Measurements from ENCODE around the gene GPX6.

DNA sequence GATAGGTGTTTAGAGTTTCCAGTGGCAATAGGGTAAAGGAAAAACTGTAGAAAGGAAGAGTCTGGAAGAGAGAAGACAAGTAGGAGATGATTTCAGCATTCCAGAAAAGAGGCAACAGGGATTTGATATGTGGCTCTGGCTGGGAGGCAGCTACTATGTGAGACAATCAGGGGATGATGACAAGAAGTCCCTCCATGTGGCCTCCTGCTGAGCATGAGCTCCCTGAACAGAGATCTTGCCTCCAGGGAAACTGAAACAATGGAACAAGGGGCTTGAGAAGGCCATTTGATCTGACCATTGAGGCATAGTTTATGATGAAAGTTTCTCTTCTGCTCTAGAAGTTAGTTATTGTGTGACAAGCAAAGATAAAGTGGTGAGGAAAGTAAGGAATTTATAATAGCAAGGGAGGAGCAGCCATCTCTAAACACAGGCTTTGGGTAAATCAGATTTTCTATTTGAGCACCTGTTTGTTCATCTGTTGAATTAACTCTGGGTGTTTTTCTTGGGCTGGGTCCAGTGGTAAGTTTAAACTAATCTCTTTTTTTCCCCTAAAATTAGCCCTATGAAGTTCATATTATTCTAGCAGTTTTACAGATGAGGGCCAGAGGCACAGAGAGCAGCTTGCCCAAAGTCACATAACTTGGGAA lies 7.1 kb upstream of the GPX6 start:
- TF ChIP-seq ZC3H10 (CRISPR knock-in tag; IDR thresholded peaks at IDR 0.05), result no peak
- TF ChIP-seq PATZ1 (CRISPR knock-in tag; IDR thresholded peaks at IDR 0.05; ENCODE audit: borderline replicate concordance), result no peak
- no peak for TF ChIP-seq SNAI2 (CRISPR knock-in tag; IDR thresholded peaks at IDR 0.05)
- TF ChIP-seq TOX (CRISPR knock-in tag; IDR thresholded peaks at IDR 0.05; ENCODE audit: borderline replicate concordance), result no peak
- no peak for TF ChIP-seq CSDC2 (CRISPR knock-in tag; IDR thresholded peaks at IDR 0.05)
- no peak for TF ChIP-seq ZFP3 (CRISPR knock-in tag; IDR thresholded peaks at IDR 0.05)
